GM18873 (cell line): ENCODE results near the gene LPCAT1.
"Not testable (repeated sequence)": the region's sequence is repeated elsewhere in the genome, so short reads cannot be mapped to it uniquely, and the experiment has no call there.

Experiments
- ATAC-seq: cut with Tn5 transposase; IDR thresholded peaks from one replicate; pipeline ENCODE4 v1.9.1; 2021; ENCODE audit warnings: mild to moderate bottlenecking, moderate library complexity, moderate number of reproducible peaks; ENCODE audit not compliant: unreplicated experiment, low FRiP score

The LPCAT1 gene

GRCh38 chr5:1543398-1544293 lies 19.9 kb upstream of the LPCAT1 start:
- no peak for ATAC-seq

GRCh38 chr5:1542781-1543180 lies 19.0 kb upstream of the LPCAT1 start:
- no peak for ATAC-seq

GRCh38 chr5:1541702-1542400 lies 18.1 kb upstream of the LPCAT1 start:
- ATAC-seq: no peak

GRCh38 chr5:1540831-1541701 lies 17.3 kb upstream of the LPCAT1 start:
- no peak for ATAC-seq

- no peak for ATAC-seq
Measured at GRCh38 chr5:1540166-1540565, 16.4 kb upstream of the LPCAT1 start.

GRCh38 chr5:1539393-1540161 lies 15.8 kb upstream of the LPCAT1 start:
- not testable (repeated sequence) for ATAC-seq

GRCh38 chr5:1538741-1539392 lies 15.1 kb upstream of the LPCAT1 start:
- ATAC-seq: no peak

- ATAC-seq: no peak
Measured at GRCh38 chr5:1538276-1538675, 14.5 kb upstream of the LPCAT1 start.

GRCh38 chr5:1537603-1538154 lies 13.9 kb upstream of the LPCAT1 start:
- no peak for ATAC-seq

- ATAC-seq: no peak
Measured at GRCh38 chr5:1536871-1537602, 13.3 kb upstream of the LPCAT1 start.

GRCh38 chr5:1536322-1536845 lies 12.6 kb upstream of the LPCAT1 start:
- ATAC-seq: peak; percentile 97

- ATAC-seq: no peak
Measured at GRCh38 chr5:1535646-1536045, 11.9 kb upstream of the LPCAT1 start.

GRCh38 chr5:1532384-1532783 lies 8.6 kb upstream of the LPCAT1 start:
- no peak for ATAC-seq

- ATAC-seq: no peak
Measured at GRCh38 chr5:1529498-1529897, 5.7 kb upstream of the LPCAT1 start.

- ATAC-seq: no peak
Measured at GRCh38 chr5:1527533-1528205, 3.9 kb upstream of the LPCAT1 start.

GRCh38 chr5:1526681-1527131 lies 2.9 kb upstream of the LPCAT1 start:
- no peak for ATAC-seq

GRCh38 chr5:1526190-1526631 lies 2.5 kb upstream of the LPCAT1 start:
- ATAC-seq: no peak
